ENCODE data around the gene GRM1. TPM values are rescaled to one million over a fixed set of nuclear protein-coding genes. Genes with fewer than 3 reads are reported as not detected.

The GRM1 gene
- total and polyA plus RNA-seq, 2 of the 4 experiments (the other 2 are of a cell fraction) = not detected

GRCh38 chr6:146191612-146192011 lies 162.8 kb downstream of the GRM1 start:
- Histone ChIP-seq H3K4me3 (ENCODE audit: insufficient read depth, low read depth, low read length) (no peak overlapping the region), H4K5ac (ENCODE audit: low read depth, low read length) (no peak overlapping the region), H2BK5ac (ENCODE audit: low read depth, low read length, poor library complexity, severe bottlenecking) (no peak overlapping the region), H4K91ac (ENCODE audit: insufficient read depth, low read depth, low read length) (no peak overlapping the region), H4K8ac (ENCODE audit: low read depth in 2 of 2, low read length in 2 of 2) (no peak overlapping the region), H3K4me1 (ENCODE audit: control insufficient read depth, insufficient read depth, low read length) (no peaks in the 10 kb centered on the region), H2BK20ac (ENCODE audit: low read depth, low read length) (no peak overlapping the region), H3K27me3 (ENCODE audit: control insufficient read depth, insufficient read depth, low read length) (no peaks in the 10 kb centered on the region), H3K27ac (ENCODE audit: insufficient read depth, low read length) (no peak overlapping the region), H2AK5ac (ENCODE audit: low read depth, low read length) (no peak overlapping the region), H2BK120ac (ENCODE audit: low read depth, low read length) (no peak overlapping the region), H2BK15ac (ENCODE audit: low read depth, low read length) (no peak overlapping the region), H3K9ac (ENCODE audit: low read depth, low read length) (no peak overlapping the region), H3K23ac (ENCODE audit: low read depth, low read length) (no peak overlapping the region), H3K9me1 (ENCODE audit: insufficient read depth, low read length) (no peaks in the 10 kb centered on the region), H3K56ac (ENCODE audit: extremely low read depth, insufficient read depth, low read length) (no peak overlapping the region), H2AFZ (replicated peaks; ENCODE audit: low read length, poor library complexity) (no peak overlapping the region), H3K4ac (ENCODE audit: low read depth, low read length) (no peak overlapping the region), H3K14ac (replicated peaks; ENCODE audit: low read depth, low read length) (no peak overlapping the region), H3K36me3 (ENCODE audit: control insufficient read depth, insufficient read depth, low read length) (no peaks in the 10 kb centered on the region), H3K9me3 (ENCODE audit: control insufficient read depth, insufficient read depth, low read length) (no peaks in the 10 kb centered on the region; the same call in 1 of the 2 replicates), H3K18ac (ENCODE audit: low read depth, low read length) (no peak overlapping the region), H4K20me1 (ENCODE audit: insufficient read depth, low read length) (no peaks in the 10 kb centered on the region), H2AK9ac (replicated peaks; ENCODE audit: low read depth, low read length, poor library complexity) (no peak overlapping the region), H3K4me2 (ENCODE audit: low read depth, low read length) (no peak overlapping the region), H3K79me1 (ENCODE audit: low read depth in 1 of 2, low read length in 2 of 2) (no peaks in the 10 kb centered on the region)
- intact Hi-C loops (cut with micrococcal nuclease) = no loop called here
- CTCF ChIA-PET = no interaction called here
- no peak for TF ChIP-seq MXI1 (IDR thresholded peaks at IDR 0.05; ENCODE audit: borderline replicate concordance, low read depth, low read length)
- TF ChIP-seq NFE2L2 (IDR thresholded peaks at IDR 0.05; ENCODE audit: low read depth, low read length) = no peak
- no peak for TF ChIP-seq SMC3 (IDR thresholded peaks at IDR 0.05; ENCODE audit: low read depth, low read length)
- TF ChIP-seq CHD1 (IDR thresholded peaks at IDR 0.05; ENCODE audit: low read depth, low read length) = no peak
- TF ChIP-seq RFX5 (IDR thresholded peaks at IDR 0.05; ENCODE audit: low read depth, low read length) = no peak
- no peak for TF ChIP-seq POLR2A (IDR thresholded peaks at IDR 0.05; ENCODE audit: low read depth, low read length)
- TF ChIP-seq, protein P1, sequence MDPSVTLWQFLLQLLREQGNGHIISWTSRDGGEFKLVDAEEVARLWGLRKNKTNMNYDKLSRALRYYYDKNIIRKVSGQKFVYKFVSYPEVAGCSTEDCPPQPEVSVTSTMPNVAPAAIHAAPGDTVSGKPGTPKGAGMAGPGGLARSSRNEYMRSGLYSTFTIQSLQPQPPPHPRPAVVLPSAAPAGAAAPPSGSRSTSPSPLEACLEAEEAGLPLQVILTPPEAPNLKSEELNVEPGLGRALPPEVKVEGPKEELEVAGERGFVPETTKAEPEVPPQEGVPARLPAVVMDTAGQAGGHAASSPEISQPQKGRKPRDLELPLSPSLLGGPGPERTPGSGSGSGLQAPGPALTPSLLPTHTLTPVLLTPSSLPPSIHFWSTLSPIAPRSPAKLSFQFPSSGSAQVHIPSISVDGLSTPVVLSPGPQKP (IDR thresholded peaks at IDR 0.05; ENCODE audit: borderline replicate concordance, low read depth, low read length) = no peak
- TF ChIP-seq RAD21 (IDR thresholded peaks at IDR 0.05; ENCODE audit: low read length) = no peak
- TF ChIP-seq CEBPB (IDR thresholded peaks at IDR 0.05; ENCODE audit: low read depth, low read length) = no peak
- TF ChIP-seq, protein P2, sequence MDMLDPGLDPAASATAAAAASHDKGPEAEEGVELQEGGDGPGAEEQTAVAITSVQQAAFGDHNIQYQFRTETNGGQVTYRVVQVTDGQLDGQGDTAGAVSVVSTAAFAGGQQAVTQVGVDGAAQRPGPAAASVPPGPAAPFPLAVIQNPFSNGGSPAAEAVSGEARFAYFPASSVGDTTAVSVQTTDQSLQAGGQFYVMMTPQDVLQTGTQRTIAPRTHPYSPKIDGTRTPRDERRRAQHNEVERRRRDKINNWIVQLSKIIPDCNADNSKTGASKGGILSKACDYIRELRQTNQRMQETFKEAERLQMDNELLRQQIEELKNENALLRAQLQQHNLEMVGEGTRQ (IDR thresholded peaks at IDR 0.05; ENCODE audit: low read depth, low read length) = no peak
- TF ChIP-seq RCOR1 (IDR thresholded peaks at IDR 0.05; ENCODE audit: insufficient replicate concordance, low read length) = no peak
- TF ChIP-seq BHLHE40 (IDR thresholded peaks at IDR 0.05; ENCODE audit: low read depth, low read length) = no peak
- POLR2A ChIA-PET (ENCODE audit: unreplicated experiment) = no interaction called here
- dilution Hi-C loops (cut with HindIII; ENCODE audit: low sequenced_read_pairs, unreplicated experiment) = no loop called here
- no TSS peak for BruUV-seq (replicated peaks)
- no CpG with 5 or more reads among the region's 2 CpGs for WGBS, 2 experiments (ENCODE audit: extremely low coverage in 2 of 2, insufficient read length in 1 of 2)
- DNase-seq (no peak), ATAC-seq (ENCODE audit: low read depth) (no peak)
- in situ Hi-C loops (cut with MboI; ENCODE audit: low sequenced_read_pairs) = no loop called here

All from IMR-90 (cell line).